Cardiac septum (tissue), 1 donor: Measurements from ENCODE around the gene MYH6. TPM values are rescaled to one million over a fixed set of nuclear protein-coding genes. Genes with fewer than 3 reads are reported as not detected.

Experiments used
- DNase-seq: peaks from one replicate; pipeline ENCODE4 v3.0.0-alpha.2; 2020; ENCODE audit warnings: low spot score
- intact Hi-C: fragments of 100-400 bp; cut with DNase I; formaldehyde crosslinking; loops from one replicate; pipeline ENCODE4 v1.14.0; 2022
- microRNA-seq: library from miRNA; unstranded; fragments of <30 nt; microRNA quantifications from one replicate; pipeline ENCODE4 v1.2.0, GENCODE V29; 2020
- total RNA-seq: library from RNA; stranded (reverse); fragmentation: NEBNext Ultra II Directional; extraction: Animal tissue kit (Norgen Biotek cat#: 25700); gene quantifications from one replicate; pipeline ENCODE4 v1.2.1, GENCODE V29; 2021
- donor health status: DM: no; HTN: no; CAD: no.

MYH6 gene
- total RNA-seq, 1 donor from 2014 or later, result 170 TPM

DNA sequence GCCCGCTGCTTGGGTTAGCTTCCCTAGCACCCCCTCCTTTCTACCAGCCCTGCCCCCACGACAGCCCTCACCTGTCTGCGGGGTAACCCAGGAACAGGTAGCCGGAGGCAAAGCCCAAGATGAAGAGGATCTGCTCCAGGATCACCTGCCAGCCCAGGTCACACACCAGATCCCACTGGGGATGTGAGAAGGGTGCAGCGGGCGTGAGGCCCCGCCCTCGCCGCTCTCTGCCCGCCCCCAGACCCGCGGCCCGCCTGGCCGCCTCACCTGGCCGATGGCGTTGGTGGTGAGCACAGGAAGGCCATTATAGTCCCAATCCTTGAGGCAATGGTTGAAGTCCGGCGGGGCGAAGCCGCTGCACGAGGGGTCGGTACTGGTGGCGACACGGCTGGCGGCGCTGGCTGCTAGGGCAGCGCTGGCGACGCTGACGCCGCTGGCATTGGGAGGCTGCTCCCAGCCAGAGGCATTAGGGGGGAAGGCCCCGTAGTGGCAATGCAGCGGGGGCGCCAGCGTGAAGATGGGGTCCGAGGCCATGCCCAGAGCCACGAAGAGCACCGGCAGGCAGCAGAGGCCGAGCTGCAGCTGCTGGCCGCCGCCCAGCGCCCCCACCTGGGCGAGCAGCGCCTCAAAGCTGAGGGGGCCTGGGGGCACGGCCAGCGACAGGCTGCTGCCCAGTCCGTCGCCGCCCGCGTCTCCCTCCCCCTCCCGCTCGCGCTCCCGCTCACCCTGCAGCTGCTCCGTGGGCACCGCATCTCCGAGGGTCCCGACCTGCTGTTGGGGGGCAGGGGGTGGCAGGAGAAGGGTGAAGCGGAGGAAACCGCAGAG, 56.2 kb downstream of the MYH6 start:
- peak; percentile 72 for DNase-seq
- intact Hi-C loops, result no loop called here

DNA sequence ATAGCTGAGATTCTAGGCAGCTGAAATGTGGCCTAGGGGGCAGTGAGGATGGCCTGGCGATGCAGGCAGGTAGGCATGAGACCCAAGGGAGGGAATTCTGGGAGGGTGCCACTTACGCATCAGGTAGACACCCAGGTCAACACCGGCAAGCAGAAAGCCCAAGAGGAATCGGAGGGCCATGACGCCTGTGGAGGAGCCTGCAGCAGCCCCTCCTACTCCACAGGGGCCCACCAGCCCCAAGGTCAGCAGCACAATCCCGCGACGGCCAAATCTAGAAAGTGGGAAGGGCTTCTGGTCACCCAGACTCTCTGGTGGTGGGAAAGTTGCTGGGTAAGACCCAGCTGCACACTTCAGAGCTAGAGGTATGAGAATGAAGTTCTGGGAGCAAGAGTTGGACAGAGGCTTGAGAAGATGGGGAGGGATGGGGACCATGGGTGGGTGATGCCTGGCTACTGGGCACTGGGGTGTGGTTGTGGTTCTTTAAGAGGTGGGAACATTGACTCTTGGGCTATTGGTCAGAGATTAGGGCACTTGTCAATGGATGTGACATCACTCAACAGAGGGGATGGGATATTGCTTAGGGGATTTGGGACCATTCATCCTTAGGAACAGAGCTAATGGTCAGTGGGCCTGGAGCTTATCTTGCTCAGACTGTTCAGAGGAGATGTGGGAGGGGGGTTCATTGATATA, 58.8 kb downstream of the MYH6 start:
- DNase-seq, result no peak
- intact Hi-C loops, result no loop called here

DNA sequence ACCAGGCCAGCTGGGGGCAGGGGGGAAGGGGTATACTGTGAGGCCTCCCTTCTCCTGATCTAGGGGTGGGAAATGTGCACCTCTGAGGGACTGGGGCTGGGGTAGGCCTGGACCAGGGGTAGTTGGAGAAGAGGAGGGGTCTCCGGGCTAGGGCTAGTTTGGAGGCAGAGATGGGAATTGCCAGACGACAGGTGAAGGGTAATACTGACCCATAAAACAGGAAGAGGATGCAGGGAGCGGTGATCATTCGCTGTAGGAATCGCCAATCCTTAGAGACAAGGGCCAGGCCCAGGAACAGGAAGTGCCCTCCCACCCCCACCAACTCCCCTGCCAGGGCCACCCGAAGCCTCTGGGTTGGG, 59.8 kb downstream of the MYH6 start:
- intact Hi-C loops, result no loop called here
- DNase-seq, result no peak

DNA sequence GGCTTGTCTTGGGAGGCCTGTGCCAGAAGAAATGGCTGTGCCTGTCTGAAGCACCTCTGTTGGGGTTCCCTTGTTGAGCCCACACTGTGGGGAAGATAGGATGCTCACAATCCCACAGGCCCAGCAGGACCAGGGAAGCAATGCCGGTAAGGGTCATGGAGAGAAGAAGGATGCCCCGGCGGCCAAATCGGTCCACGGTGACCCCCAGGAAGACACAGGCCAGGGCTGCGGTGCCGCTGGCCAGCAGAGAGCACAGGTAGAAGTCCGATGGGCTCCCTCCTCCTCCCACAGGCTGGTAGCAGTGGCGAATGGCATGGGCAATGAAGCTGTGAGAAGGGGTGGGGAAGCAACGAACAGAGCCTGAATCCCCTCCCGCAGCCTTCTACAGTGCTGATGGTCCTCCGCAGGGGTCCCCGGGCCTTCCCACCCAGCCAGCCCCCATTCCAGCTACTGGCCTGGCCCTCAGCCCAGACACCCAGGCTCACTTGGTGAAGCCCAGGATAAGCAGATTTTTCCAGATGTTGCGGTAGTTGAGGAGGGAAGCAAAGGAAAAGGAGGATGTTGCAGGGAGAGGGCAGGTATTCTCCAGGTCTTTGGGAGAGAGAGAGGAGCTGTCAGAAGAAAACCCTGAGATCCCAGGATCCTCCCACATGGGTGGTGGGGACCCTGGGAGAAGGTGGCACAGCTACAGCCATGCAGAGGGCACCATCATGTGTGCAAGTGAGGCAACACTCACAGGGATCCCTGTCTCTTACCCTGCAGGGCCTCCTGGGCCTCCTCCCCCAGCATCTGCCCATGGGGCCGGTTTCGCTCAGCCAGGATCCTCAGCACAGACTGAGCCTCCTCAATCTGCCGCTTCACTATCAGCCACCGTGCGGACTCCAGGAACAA, 60.4 kb downstream of the MYH6 start:
- intact Hi-C loops, result no loop called here
- DNase-seq, result no peak

DNA sequence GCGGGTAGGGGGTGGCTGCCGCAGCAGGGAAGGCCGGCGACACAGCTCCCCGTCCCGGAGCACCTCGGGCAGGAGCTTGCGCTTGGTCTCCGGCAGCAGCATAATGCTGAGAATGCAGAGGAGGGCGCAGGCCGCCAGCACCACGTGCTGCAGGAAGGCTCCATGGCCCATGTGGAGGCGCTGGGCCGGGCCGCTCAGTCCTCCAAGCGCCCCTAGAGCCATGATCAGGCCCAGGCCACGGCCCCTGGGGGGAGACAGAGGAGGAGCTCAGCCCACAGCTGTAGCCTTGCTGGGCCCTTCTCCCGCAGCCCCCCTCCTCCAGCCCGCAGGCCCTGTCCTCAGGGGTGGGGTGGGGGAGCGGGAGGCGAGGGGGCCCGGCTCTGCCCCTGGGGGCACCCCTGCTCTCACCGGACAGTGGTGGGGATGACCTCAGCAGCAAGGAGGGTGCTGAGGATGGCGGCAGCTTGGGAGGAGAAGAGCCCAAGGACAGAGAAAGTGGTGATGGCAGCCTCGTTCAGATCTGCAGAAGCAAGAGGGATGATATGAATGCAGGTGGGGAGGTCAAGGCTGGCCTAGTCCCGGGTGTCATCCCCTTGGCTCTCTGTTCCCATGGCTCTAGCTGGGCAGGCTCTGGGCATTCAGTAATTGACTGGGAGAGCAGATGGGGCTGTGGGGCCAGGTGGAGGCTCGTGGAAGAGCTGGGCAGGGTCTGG, 61.2 kb downstream of the MYH6 start:
- DNase-seq, result no peak
- intact Hi-C loops, result no loop called here

DNA sequence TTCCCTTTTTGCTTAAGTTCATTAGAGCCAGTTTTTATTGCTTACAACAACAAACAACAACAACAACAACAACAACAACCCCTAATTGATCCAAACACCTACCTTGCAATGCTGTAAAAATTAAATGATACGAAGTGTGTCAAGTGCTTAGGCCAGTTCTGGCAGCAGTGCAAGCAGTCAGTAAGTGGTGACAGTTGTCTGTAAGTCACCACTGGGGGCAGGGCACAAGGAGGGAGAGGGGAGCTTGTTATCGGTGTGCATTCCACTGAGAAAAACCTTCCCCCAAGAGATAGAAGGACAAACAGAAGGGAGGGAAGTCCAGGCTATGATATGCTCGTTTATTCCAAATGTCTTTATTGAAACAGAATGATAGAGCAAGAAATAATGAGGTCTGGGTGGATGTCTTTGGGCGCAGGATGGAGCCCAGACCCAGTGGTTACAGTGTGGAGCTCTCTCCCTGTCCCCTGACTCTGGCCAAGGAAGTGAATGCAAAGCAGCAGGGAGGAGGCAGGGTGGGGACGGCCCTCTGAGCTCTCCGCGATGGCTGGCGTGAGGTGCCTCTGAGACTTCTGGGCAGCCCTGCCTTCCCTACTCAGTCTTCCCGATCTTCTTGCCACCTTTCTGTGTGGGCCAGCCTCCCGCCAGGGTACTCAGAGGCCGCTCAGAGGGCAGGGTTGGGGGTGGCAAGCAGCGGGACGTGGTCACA, 61.9 kb downstream of the MYH6 start:
- no peak for DNase-seq
- intact Hi-C loops, result no loop called here

DNA sequence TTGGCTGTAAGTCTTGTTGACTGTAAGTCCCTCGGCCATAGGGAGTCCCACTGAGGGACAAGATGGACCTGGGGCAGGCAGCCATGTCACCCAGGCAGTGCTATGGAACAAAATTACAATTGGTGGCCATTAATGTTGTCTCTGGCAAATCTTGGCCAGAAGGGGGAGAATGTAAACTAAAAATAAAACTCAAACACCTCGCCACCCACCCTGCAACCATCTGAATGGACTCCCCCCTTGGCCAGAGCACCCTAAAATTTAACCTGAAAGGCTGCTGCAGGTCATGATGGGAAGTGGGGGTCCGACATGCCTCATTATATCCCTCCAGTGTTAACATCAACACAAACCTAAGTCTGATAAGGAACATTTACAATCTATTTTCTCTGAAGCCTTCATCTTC, 63.6 kb downstream of the MYH6 start:
- intact Hi-C loops, result no loop called here
- DNase-seq, result no peak

DNA sequence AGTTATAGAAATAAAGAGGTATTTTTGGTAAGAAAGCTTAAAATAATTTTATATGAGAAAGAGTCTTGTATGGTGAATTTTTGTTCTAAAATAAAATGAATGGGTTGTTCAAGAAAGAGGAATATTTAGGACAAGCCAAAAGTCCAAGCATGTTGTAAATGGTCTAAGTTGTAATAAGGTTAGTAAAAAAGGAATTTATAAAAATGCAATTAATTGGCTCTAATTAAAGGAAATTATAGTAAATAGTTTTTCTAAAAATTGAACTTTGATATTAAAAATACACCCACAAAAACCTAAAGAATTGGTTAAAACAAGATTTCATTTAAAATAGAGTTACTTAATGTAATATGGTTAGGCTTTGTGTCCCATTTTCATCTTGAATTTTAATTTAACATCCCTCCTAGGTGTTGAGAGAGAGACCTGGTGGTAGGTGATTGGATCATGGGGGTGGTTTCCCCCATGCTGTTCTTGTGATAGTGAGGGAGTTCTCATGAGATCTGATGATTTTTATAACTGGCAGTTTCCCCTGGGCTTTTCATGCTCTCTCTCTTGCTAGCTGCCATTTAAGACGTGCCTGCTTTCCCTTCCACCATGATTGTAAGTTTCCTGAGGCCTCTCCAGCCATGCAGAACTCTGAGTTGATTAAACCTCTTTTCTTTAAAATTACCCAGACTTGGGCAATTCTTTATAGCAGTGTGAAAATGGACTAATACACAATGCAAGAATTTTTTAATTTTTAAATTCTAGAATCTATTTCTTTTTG, 68.4 kb downstream of the MYH6 start:
- intact Hi-C loops, result no loop called here
- DNase-seq, result no peak

DNA sequence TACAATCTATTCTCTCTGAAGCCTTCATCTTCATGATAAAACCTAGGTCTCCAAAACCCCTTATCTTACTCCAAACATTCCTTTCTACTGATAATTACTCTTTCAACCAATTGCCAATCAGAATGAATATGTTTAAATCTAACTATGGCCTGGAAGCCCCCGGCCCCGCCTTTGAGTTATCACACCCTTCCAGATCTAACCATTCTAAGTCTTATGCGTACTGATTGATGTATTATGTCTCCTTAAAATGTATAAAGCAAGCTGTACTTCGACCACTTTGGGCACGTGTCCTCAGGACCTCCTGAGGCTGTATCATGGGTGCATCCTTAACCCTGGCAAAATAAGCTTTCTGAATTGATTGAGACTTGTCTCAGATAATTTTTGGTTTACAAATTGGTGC, 72.5 kb downstream of the MYH6 start:
- intact Hi-C loops, result no loop called here
- DNase-seq, result no peak

Small RNAs within 50 kb of the gene (microRNA-seq; reads per million reads assigned to microRNA genes)
- gene MIR208A (1,137 reads per million, percentile 85 among the genes with 10 or more reads in this experiment), gene MIR208B (36,114 reads per million, percentile 97 among the genes with 10 or more reads in this experiment)

Other genes starting within 250 kb of the MYH6 start
- gene SLC7A8, start 224.6 kb downstream of the MYH6 start, total RNA-seq, result 4.4 TPM
- not detected for gene RNF212B, start 170.3 kb downstream of the MYH6 start, total RNA-seq
- 9.0 TPM for gene HOMEZ, start 122.1 kb downstream of the MYH6 start, total RNA-seq
- gene PPP1R3E, start 105.4 kb downstream of the MYH6 start, total RNA-seq, result 6.2 TPM
- gene BCL2L2, start 101.4 kb downstream of the MYH6 start, total RNA-seq, result 48.2 TPM
- 82.9 TPM for gene PABPN1, start 86.8 kb downstream of the MYH6 start, total RNA-seq
- gene SLC22A17, start 55.4 kb downstream of the MYH6 start, total RNA-seq, result 10.6 TPM
- gene EFS, start 43.1 kb downstream of the MYH6 start, total RNA-seq, result 3.7 TPM
- not detected for gene IL25, start 35.5 kb downstream of the MYH6 start, total RNA-seq
- not detected for gene CMTM5, start 31.2 kb downstream of the MYH6 start, total RNA-seq
- gene MYH7, start 27.4 kb upstream of the MYH6 start, total RNA-seq, result 13,582 TPM
- 16.2 TPM for gene NGDN, start 61.4 kb upstream of the MYH6 start, total RNA-seq
- gene ZFHX2, start 143.5 kb upstream of the MYH6 start, total RNA-seq, result 1.3 TPM
- gene THTPA, start 148.0 kb upstream of the MYH6 start, total RNA-seq, result 17.5 TPM
- 12.8 TPM for gene AP1G2, start 159.5 kb upstream of the MYH6 start, total RNA-seq
- gene JPH4, start 170.5 kb upstream of the MYH6 start, total RNA-seq, result 0.19 TPM
- gene DHRS2, start 228.1 kb upstream of the MYH6 start, total RNA-seq, result 0.27 TPM